Pericardium fibroblast (primary cell): ENCODE measurements around the gene UBE2Z. TPM values are rescaled to one million over a fixed set of nuclear protein-coding genes. Genes with fewer than 3 reads are reported as not detected.

ENCODE experiments used
- total RNA-seq: library from RNA; depleted of rRNA; stranded (reverse); fragments of >200 nt; gene quantifications from 2 replicates; pipeline ENCODE4 v1.2.3, GENCODE V29; 2015

Gene UBE2Z
- 71.9 and 81.2 TPM in 2 replicates for total RNA-seq

DNA sequence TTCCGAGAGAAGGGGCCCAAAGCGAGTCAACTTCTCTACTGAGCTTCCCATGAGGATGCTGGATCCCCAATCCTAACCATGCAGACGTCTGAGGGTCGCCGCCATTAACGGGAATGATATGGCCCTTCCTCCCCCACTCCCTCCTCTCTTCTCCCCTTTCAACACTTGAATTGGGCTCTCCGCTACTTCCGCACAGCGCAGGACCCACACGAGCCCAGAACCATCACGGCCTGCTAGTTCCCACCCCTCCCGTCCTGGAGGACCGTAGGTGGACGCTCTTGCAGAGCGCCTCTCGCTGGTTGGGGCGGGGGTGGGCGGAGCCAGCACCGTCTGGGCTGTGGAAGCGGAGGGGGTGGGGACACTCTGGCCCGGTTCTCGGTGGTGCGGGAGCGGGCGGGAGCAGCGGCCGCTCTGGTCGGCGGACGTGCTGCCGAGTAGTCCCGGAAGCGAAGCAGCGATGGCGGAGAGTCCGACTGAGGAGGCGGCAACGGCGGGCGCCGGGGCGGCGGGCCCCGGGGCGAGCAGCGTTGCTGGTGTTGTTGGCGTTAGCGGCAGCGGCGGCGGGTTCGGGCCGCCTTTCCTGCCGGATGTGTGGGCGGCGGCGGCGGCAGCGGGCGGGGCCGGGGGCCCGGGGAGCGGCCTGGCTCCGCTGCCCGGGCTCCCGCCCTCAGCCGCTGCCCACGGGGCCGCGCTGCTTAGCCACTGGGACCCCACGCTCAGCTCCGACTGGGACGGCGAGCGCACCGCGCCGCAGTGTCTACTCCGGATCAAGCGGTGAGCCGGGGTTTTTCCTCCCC lies at the start of gene UBE2Z:
UBE2Z (plus strand) TSS at position 361 of the 797 bp plus-strand sequence; CDS start at position 458, 97 bp downstream.

DNA sequence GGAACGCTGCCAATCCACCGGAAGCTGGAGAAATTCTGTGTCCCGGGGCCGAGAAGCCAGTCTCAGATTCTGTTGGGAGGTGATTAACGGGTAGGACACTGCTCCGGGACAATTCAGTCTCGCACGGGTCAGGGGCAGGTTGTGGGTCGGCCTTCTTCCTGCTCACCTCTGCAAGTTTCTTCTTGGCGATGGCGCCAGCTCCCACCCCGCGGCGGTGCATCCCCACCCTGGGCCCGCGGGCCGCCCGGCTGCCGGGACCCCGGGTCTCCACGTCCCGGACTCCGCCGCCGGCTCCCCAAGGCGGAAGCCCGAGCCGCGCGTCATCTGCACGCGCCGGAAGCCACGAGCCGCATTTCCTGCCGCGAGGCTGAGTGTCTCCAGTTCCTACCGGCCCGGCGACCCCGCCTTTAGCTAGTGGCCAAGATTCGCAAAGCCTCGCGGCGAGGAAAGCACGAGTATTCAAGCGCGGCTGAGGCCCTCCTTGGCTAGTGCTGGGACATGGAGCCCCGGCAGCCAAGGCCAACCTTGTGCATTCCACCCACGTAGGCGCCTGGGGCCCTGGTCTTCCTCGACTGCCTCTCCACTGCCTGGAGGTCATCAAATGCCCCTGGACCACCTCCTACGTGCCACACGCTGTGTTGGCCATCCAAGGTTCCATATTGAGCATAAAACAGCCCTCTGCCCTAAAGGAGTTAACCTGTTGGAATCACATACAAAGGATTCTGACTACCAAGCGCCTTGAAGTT lies 36.5 kb downstream of the UBE2Z start, which contains the start of gene SNF8:
SNF8 (minus strand) TSS at position 328 of the 746 bp plus-strand sequence; CDS start at position 220, 108 bp downstream.

Other genes starting within 250 kb of the UBE2Z start
- gene PRAC1, start 185.9 kb upstream of the UBE2Z start, total RNA-seq: not detected in 2 replicates
- not detected in 2 replicates for gene PRAC2, start 185.2 kb upstream of the UBE2Z start, total RNA-seq
- not detected in 2 replicates for gene HOXB13, start 179.7 kb upstream of the UBE2Z start, total RNA-seq
- not detected in 2 replicates for gene TTLL6, start 91.2 kb upstream of the UBE2Z start, total RNA-seq
- gene CALCOCO2, start 77.4 kb upstream of the UBE2Z start, total RNA-seq: 58.7 and 67.0 TPM in 2 replicates
- 65.1 and 70.8 TPM in 2 replicates for gene ATP5MC1, start 15.6 kb upstream of the UBE2Z start, total RNA-seq
- 57.1 and 117 TPM in 2 replicates for gene SNF8, start 36.4 kb downstream of the UBE2Z start, total RNA-seq
- gene GIP, start 60.2 kb downstream of the UBE2Z start, total RNA-seq: not detected in 2 replicates
- 5.1 and 8.5 TPM in 2 replicates for gene IGF2BP1, start 89.0 kb downstream of the UBE2Z start, total RNA-seq
- gene B4GALNT2, start 224.4 kb downstream of the UBE2Z start, total RNA-seq: not detected in 2 replicates